IMR-90 (cell line): Measurements from ENCODE around the gene ANKRD33B. TPM values are rescaled to one million over a fixed set of nuclear protein-coding genes. Genes with fewer than 3 reads are reported as not detected.

Experiments used
- ATAC-seq: fragments of 200-7000 bp; cut with Tn5 transposase; 2 replicates; pipeline ENCODE4 v1.9.1; 2020; ENCODE audit warnings: low read depth, mild to moderate bottlenecking, moderate library complexity
- BruUV-seq: library from RNA; stranded (reverse); fragments of 400-500 nt; replicated peaks from 2 replicates; lab custom pipeline; 2021; lab: Mats Ljungman, UMichigan
- CTCF ChIA-PET: fragments of 300-600 bp; formaldehyde crosslinking; extraction: SDS; loops from one replicate; lab custom pipeline; 2021; ENCODE audit warnings: antibody characterized with exemption; lab: Yijun Ruan, JAX
- POLR2A ChIA-PET: fragments of 300-600 bp; sonication (Branson Sonifier 250); formaldehyde crosslinking; loops from one replicate; lab custom pipeline; 2022; ENCODE audit warnings: antibody characterized with exemption; ENCODE audit not compliant: unreplicated experiment; lab: Charles Lee
- DNase-seq: peaks from one replicate; pipeline ENCODE4 v3.0.0; 2013
- H2AFZ ChIP-seq: replicated peaks from 2 replicates; pipeline ENCODE3; 2013; ENCODE audit warnings: low read length, mild to moderate bottlenecking; ENCODE audit not compliant: poor library complexity
- H2AK5ac ChIP-seq: 2 replicates; pipeline ENCODE4 v1.6.1; 2013; ENCODE audit warnings: low read depth, low read length, inconsistent platforms
- H2AK9ac ChIP-seq: replicated peaks from 2 replicates; pipeline ENCODE3; 2013; ENCODE audit warnings: mild to moderate bottlenecking, low read depth, low read length, moderate library complexity; ENCODE audit not compliant: poor library complexity
- H2BK120ac ChIP-seq: 2 replicates; pipeline ENCODE4 v1.6.1; 2013; ENCODE audit warnings: low read depth, low read length, inconsistent platforms
- H2BK15ac ChIP-seq: 3 replicates; pipeline ENCODE4 v1.6.1; 2013; ENCODE audit warnings: low read depth, low read length, inconsistent platforms
- H2BK20ac ChIP-seq: 2 replicates; pipeline ENCODE4 v1.6.1; 2013; ENCODE audit warnings: low read depth, mild to moderate bottlenecking, inconsistent platforms, low read length, moderate library complexity
- H2BK5ac ChIP-seq: 2 replicates; pipeline ENCODE4 v1.6.1; 2013; ENCODE audit warnings: mild to moderate bottlenecking, low read depth, low read length, inconsistent platforms; ENCODE audit not compliant: poor library complexity, severe bottlenecking
- H3K14ac ChIP-seq: replicated peaks from 2 replicates; pipeline ENCODE4 v1.6.1; 2013; ENCODE audit warnings: low read depth, low read length, inconsistent platforms
- H3K18ac ChIP-seq: 2 replicates; pipeline ENCODE4 v1.6.1; 2013; ENCODE audit warnings: low read depth, low read length, control low read depth
- H3K23ac ChIP-seq: 2 replicates; pipeline ENCODE4 v1.6.1; 2013; ENCODE audit warnings: low read depth, low read length, inconsistent platforms
- H3K27ac ChIP-seq: 2 replicates; pipeline ENCODE4 v1.5.1; 2013; ENCODE audit warnings: mild to moderate bottlenecking, control low read depth, low read length; ENCODE audit not compliant: insufficient read depth
- H3K27me3 ChIP-seq: 2 replicates; pipeline ENCODE4 v1.6.1; 2013; ENCODE audit warnings: low read length; ENCODE audit not compliant: control insufficient read depth, insufficient read depth
- H3K36me3 ChIP-seq: 2 replicates; pipeline ENCODE4 v1.6.1; 2013; ENCODE audit warnings: low read length, mixed read lengths; ENCODE audit not compliant: control insufficient read depth, insufficient read depth
- H3K4ac ChIP-seq: 2 replicates; pipeline ENCODE4 v1.6.1; 2013; ENCODE audit warnings: low read depth, low read length, inconsistent platforms
- H3K4me1 ChIP-seq: 2 replicates; pipeline ENCODE4 v1.6.1; 2013; ENCODE audit warnings: low read length, mixed read lengths; ENCODE audit not compliant: control insufficient read depth, insufficient read depth
- H3K4me2 ChIP-seq: 2 replicates; pipeline ENCODE4 v1.6.1; 2013; ENCODE audit warnings: low read depth, mild to moderate bottlenecking, control low read depth, low read length, moderate library complexity
- H3K4me3 ChIP-seq: 2 replicates; pipeline ENCODE4 v1.5.1; 2013; ENCODE audit warnings: low read depth, mild to moderate bottlenecking, control low read depth, low read length, moderate library complexity; ENCODE audit not compliant: insufficient read depth
- H3K56ac ChIP-seq: 2 replicates; pipeline ENCODE4 v1.6.1; 2013; ENCODE audit warnings: low read length, inconsistent platforms; ENCODE audit not compliant: insufficient read depth; ENCODE audit errors: extremely low read depth
- H3K79me1 ChIP-seq, 2 experiments: 2 replicates each; pipeline ENCODE4 v1.6.1; 2013; ENCODE audit warnings: low read length in 2 of 2, inconsistent platforms in 1 of 2, low read depth in 1 of 2
- H3K9ac ChIP-seq: 2 replicates; pipeline ENCODE4 v1.6.1; 2013; ENCODE audit warnings: low read depth, low read length, control low read depth
- H3K9me1 ChIP-seq: 2 replicates; pipeline ENCODE4 v1.6.1; 2013; ENCODE audit warnings: low read length, inconsistent platforms; ENCODE audit not compliant: insufficient read depth
- H3K9me3 ChIP-seq: 2 replicates; pipeline ENCODE4 v1.6.1; 2013; ENCODE audit warnings: low read length; ENCODE audit not compliant: control insufficient read depth, insufficient read depth
- H4K20me1 ChIP-seq: 2 replicates; pipeline ENCODE4 v1.6.1; 2013; ENCODE audit warnings: low read length, inconsistent platforms; ENCODE audit not compliant: insufficient read depth
- H4K5ac ChIP-seq: 2 replicates; pipeline ENCODE4 v1.6.1; 2013; ENCODE audit warnings: mild to moderate bottlenecking, low read depth, low read length, control low read depth
- H4K8ac ChIP-seq, 2 experiments: 2 replicates each; pipeline ENCODE4 v1.6.1; 2013; ENCODE audit warnings: low read depth in 2 of 2, low read length in 2 of 2, control low read depth in 1 of 2, inconsistent platforms in 1 of 2
- H4K91ac ChIP-seq: 2 replicates; pipeline ENCODE4 v1.6.1; 2013; ENCODE audit warnings: low read depth, low read length, inconsistent platforms; ENCODE audit not compliant: insufficient read depth
- CEBPB ChIP-seq: IDR thresholded peaks from 2 replicates; pipeline ENCODE4 v1.6.1; 2012; ENCODE audit warnings: low read depth, low read length, improper control_type of control experiment
- CHD1 ChIP-seq: IDR thresholded peaks from 2 replicates; pipeline ENCODE4 v1.6.1; 2012; ENCODE audit warnings: low read depth, low read length, improper control_type of control experiment
- FOS ChIP-seq: fragments of 150-350 bp; IDR thresholded peaks from 2 replicates; pipeline ENCODE4 v1.6.1; 2016; ENCODE audit warnings: low read depth, low read length
- MAFK ChIP-seq: IDR thresholded peaks from 2 replicates; pipeline ENCODE4 v1.6.1; 2012; ENCODE audit warnings: low read depth, low read length, improper control_type of control experiment
- MAZ ChIP-seq: IDR thresholded peaks from 2 replicates; pipeline ENCODE4 v1.6.1; 2012; ENCODE audit warnings: low read depth, mild to moderate bottlenecking, low read length, improper control_type of control experiment, moderate library complexity, borderline replicate concordance
- NFE2L2 ChIP-seq: fragments of 150-350 bp; IDR thresholded peaks from 2 replicates; pipeline ENCODE4 v1.6.1; 2016; ENCODE audit warnings: low read depth, mild to moderate bottlenecking, low read length
- POLR2A ChIP-seq: IDR thresholded peaks from 2 replicates; pipeline ENCODE4 v1.6.1; 2012; ENCODE audit warnings: mild to moderate bottlenecking, low read depth, low read length
- RAD21 ChIP-seq: IDR thresholded peaks from 2 replicates; pipeline ENCODE4 v1.6.1; 2012; ENCODE audit warnings: low read length, improper control_type of control experiment
- RCOR1 ChIP-seq: IDR thresholded peaks from 2 replicates; pipeline ENCODE4 v1.6.1; 2012; ENCODE audit warnings: mild to moderate bottlenecking, low read length, improper control_type of control experiment; ENCODE audit not compliant: insufficient replicate concordance
- RFX5 ChIP-seq: IDR thresholded peaks from 2 replicates; pipeline ENCODE4 v1.8.0; 2012; ENCODE audit warnings: low read depth, mild to moderate bottlenecking, low read length, moderate library complexity
- SMC3 ChIP-seq: fragments of 150-350 bp; IDR thresholded peaks from 2 replicates; pipeline ENCODE4 v1.6.1; 2016; ENCODE audit warnings: low read depth, mild to moderate bottlenecking, antibody characterized with exemption, low read length, moderate library complexity
- USF2 ChIP-seq: fragments of 150-350 bp; IDR thresholded peaks from 2 replicates; pipeline ENCODE4 v1.6.1; 2017; ENCODE audit warnings: mild to moderate bottlenecking, antibody characterized with exemption, low read length, low read depth
- WGBS, 2 experiments: methylation state at CpG; one replicate each; pipeline versions ENCODE4 v1.1.5 to v1.1.7; 2013; ENCODE audit warnings: missing lambda C conversion rate in 2 of 2; ENCODE audit not compliant: insufficient read length in 1 of 2; ENCODE audit errors: extremely low coverage in 2 of 2; 5-methylcytosine and 5-hydroxymethylcytosine counted together
- dilution Hi-C: fragments of 300-500 bp; cut with HindIII; formaldehyde crosslinking; loops from one replicate; pipeline ENCODE4 v1.14.3; 2018; ENCODE audit warnings: low sequenced_read_pairs; ENCODE audit not compliant: unreplicated experiment
- in situ Hi-C: fragments of 300-500 bp; cut with MboI; formaldehyde crosslinking; loops from 3 replicates; pipeline ENCODE4 v1.14.3; 2019; ENCODE audit warnings: low sequenced_read_pairs, inconsistent platforms, mixed read lengths
- intact Hi-C: fragments of 100-400 bp; cut with micrococcal nuclease; formaldehyde crosslinking; loops from 2 replicates; pipeline ENCODE4 v1.10.0; 2022
- polyA plus RNA-seq, 3 experiments: library from polyadenylated mRNA; depleted of rRNA; stranded (reverse); fragments of >200 nt; gene quantifications; 2 replicates each; pipeline ENCODE4 v1.2.3, GENCODE V29; 2012; ENCODE audit warnings: low replicate concordance in 1 of 3
- total RNA-seq: library from RNA; depleted of rRNA; stranded (reverse); fragments of >200 nt; gene quantifications from 2 replicates; pipeline ENCODE4 v1.2.3, GENCODE V29; 2012
- TF ChIP-seq, protein P1 (sequence below): fragments of 150-350 bp; IDR thresholded peaks from 2 replicates; pipeline ENCODE4 v1.6.1; 2016; ENCODE audit warnings: low read depth, mild to moderate bottlenecking, low read length, moderate library complexity, borderline replicate concordance
- TF ChIP-seq, protein P2 (sequence below): conservative IDR thresholded peaks from 2 replicates; pipeline ENCODE4 v1.5.1; 2012; ENCODE audit warnings: mild to moderate bottlenecking, low read depth, low read length, improper control_type of control experiment

The ANKRD33B gene
- total and polyA plus RNA-seq, 2 of the 4 experiments (the other 2 are of a cell fraction) = 2.5 to 3.3 TPM

GRCh38 chr5:10578869-10579268 lies 15.0 kb downstream of the ANKRD33B start:
- Histone ChIP-seq H4K8ac (no peak overlapping the region), H2BK15ac (no peak overlapping the region), H4K20me1 (peaks cover 57% of the 10 kb centered on the region), H3K27me3 (no peaks in the 10 kb centered on the region), H3K14ac (no peak overlapping the region), H2AFZ (no peak overlapping the region), H3K36me3 (peaks cover 5% of the 10 kb centered on the region; the same call in 1 of the 2 replicates), H3K79me1 (peaks cover 14 to 65% of the 10 kb centered on the region in 2 experiments), H4K91ac (no peak overlapping the region), H2BK5ac (no peak overlapping the region), H3K4me1 (peaks cover 10% of the 10 kb centered on the region; the same call in 1 of the 2 replicates), H3K4me2 (no peak overlapping the region), H3K4ac (no peak overlapping the region), H3K9ac (no peak overlapping the region), H4K5ac (no peak overlapping the region), H2AK9ac (no peak overlapping the region), H3K27ac (no peak overlapping the region), H3K18ac (no peak overlapping the region), H3K23ac (no peak overlapping the region), H3K9me1 (peaks cover 19% of the 10 kb centered on the region), H3K4me3 (no peak overlapping the region), H3K9me3 (no peaks in the 10 kb centered on the region), H2BK20ac (no peak overlapping the region), H3K56ac (no peak overlapping the region), H2BK120ac (no peak overlapping the region), H2AK5ac (no peak overlapping the region)
- TF ChIP-seq MAZ = no peak
- TF ChIP-seq RAD21 = no peak
- TF ChIP-seq, protein P1, sequence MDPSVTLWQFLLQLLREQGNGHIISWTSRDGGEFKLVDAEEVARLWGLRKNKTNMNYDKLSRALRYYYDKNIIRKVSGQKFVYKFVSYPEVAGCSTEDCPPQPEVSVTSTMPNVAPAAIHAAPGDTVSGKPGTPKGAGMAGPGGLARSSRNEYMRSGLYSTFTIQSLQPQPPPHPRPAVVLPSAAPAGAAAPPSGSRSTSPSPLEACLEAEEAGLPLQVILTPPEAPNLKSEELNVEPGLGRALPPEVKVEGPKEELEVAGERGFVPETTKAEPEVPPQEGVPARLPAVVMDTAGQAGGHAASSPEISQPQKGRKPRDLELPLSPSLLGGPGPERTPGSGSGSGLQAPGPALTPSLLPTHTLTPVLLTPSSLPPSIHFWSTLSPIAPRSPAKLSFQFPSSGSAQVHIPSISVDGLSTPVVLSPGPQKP = no peak
- TF ChIP-seq CHD1 = no peak
- TF ChIP-seq SMC3 = no peak
- TF ChIP-seq RFX5 = no peak
- TF ChIP-seq USF2 = no peak
- TF ChIP-seq RCOR1 = no peak
- no peak for TF ChIP-seq MAFK
- TF ChIP-seq NFE2L2 = no peak
- no peak for TF ChIP-seq FOS
- TF ChIP-seq POLR2A = no peak
- TF ChIP-seq, protein P2, sequence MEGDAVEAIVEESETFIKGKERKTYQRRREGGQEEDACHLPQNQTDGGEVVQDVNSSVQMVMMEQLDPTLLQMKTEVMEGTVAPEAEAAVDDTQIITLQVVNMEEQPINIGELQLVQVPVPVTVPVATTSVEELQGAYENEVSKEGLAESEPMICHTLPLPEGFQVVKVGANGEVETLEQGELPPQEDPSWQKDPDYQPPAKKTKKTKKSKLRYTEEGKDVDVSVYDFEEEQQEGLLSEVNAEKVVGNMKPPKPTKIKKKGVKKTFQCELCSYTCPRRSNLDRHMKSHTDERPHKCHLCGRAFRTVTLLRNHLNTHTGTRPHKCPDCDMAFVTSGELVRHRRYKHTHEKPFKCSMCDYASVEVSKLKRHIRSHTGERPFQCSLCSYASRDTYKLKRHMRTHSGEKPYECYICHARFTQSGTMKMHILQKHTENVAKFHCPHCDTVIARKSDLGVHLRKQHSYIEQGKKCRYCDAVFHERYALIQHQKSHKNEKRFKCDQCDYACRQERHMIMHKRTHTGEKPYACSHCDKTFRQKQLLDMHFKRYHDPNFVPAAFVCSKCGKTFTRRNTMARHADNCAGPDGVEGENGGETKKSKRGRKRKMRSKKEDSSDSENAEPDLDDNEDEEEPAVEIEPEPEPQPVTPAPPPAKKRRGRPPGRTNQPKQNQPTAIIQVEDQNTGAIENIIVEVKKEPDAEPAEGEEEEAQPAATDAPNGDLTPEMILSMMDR = no peak
- no peak for TF ChIP-seq CEBPB
- ATAC-seq = no peak
- dilution Hi-C loops (no loop called here), intact Hi-C loops (no loop called here), in situ Hi-C loops (no loop called here)
- CTCF ChIA-PET = no interaction called here
- DNase-seq = no peak
- POLR2A ChIA-PET = no interaction called here
- no CpG with 5 or more reads among the region's 6 CpGs for WGBS, 2 experiments
- BruUV-seq = no TSS peak
